Tibial artery (tissue), 4 donors: Measurements from ENCODE around the gene ALOXE3.

Experiments
- DNase-seq, 2 donors: peaks; one replicate each; pipeline ENCODE4 v3.0.0-alpha.2; 2019
- H3K27ac ChIP-seq, 2 donors: fragments of 200-600 bp; sonication (generic) in 1 of 2; 1 replicate in 1 of 2; 2 replicates in 1 of 2; pipeline ENCODE4 v1.5.1; 2018 to 2019; ENCODE audit warnings: mild to moderate bottlenecking in 1 of 2
- H3K27me3 ChIP-seq, 2 donors: fragments of 200-600 bp; sonication (generic) in 1 of 2; one replicate each; pipeline versions ENCODE4 v1.5.1 to v1.6.0; 2016 to 2019
- H3K36me3 ChIP-seq, 3 donors: fragments of 200-600 bp; sonication (generic) in 2 of 3; one replicate each; pipeline ENCODE4 v1.5.1; 2016 to 2019; ENCODE audit warnings: mild to moderate bottlenecking in 2 of 3
- H3K4me1 ChIP-seq, 4 donors: fragments of 200-600 bp; sonication (generic) in 2 of 4; 1 replicate in 3 of 4; 2 replicates in 1 of 4; pipeline ENCODE4 v1.5.1; 2016 to 2019
- H3K4me3 ChIP-seq, 2 donors: fragments of 200-600 bp; sonication (generic) in 1 of 2; 1 replicate in 1 of 2; 2 replicates in 1 of 2; pipeline ENCODE4 v1.5.1; 2018 to 2019; ENCODE audit warnings: mild to moderate bottlenecking in 2 of 2
- H3K9me3 ChIP-seq, 3 donors: fragments of 200-600 bp; sonication (generic) in 1 of 3; one replicate each; pipeline ENCODE4 v1.5.1; 2016 to 2019
- intact Hi-C: fragments of 100-400 bp; cut with DNase I; formaldehyde crosslinking; loops from one replicate; pipeline ENCODE4 v1.15.0; 2023; ENCODE audit warnings: low total_unique reads
- TF ChIP-seq, protein P1 (sequence below), 2 experiments: fragments of 200-600 bp in 1 of 2; fragments of 450-650 bp in 1 of 2; IDR thresholded peaks; one replicate each; pipeline ENCODE4 v1.5.1; 2017 to 2019; ENCODE audit warnings: antibody characterized with exemption in 2 of 2, mild to moderate bottlenecking in 1 of 2, moderate library complexity in 1 of 2

ALOXE3 gene

DNA sequence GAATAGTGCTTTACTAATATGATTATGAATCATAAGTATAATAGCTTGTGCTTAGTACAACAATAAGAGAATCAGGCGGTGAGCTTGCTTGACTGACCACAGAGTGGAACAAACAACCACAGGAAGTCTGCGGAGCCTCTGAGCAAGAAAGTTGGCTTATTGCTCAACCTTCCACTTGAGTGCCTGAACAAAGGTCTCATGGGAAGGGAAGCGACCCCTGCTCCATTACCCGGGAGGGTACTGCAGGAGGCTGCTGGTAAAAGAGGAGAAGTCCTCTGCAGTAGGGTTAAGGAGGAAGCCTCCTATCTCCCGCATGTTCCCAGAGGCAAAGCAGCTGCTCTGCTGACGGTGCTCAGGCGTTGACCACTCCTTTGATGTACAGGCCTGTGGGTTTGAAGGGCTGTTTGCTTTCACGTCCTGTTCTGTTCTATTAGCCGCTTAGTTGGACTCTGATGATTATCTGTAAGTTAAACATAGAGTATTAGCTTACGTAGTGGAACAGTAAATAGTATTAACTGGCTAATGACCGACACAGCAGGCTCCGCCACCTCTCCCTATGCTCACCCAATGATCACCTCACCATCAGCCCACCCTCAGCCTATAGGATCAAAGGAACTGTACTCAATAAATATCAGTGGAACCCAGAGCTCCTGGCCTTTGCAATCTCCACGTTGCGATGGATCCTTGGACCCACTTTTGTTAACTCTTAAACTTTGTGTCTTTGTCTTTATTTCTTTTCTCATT, 61.9 kb downstream of the ALOXE3 start:
- Histone ChIP-seq H3K4me3 (no peak overlapping the region), H3K27me3 (peaks cover 0 to 68% of the 10 kb centered on the region in 2 donors), H3K4me1 (peaks cover 0 to 4% (median 0%) of the 10 kb centered on the region in 4 donors), H3K36me3 (no peaks in the 10 kb centered on the region), H3K27ac (no peak overlapping the region), H3K9me3 (no peaks in the 10 kb centered on the region)
- DNase-seq: peak; percentile 55 to 77
- TF ChIP-seq, protein P1, sequence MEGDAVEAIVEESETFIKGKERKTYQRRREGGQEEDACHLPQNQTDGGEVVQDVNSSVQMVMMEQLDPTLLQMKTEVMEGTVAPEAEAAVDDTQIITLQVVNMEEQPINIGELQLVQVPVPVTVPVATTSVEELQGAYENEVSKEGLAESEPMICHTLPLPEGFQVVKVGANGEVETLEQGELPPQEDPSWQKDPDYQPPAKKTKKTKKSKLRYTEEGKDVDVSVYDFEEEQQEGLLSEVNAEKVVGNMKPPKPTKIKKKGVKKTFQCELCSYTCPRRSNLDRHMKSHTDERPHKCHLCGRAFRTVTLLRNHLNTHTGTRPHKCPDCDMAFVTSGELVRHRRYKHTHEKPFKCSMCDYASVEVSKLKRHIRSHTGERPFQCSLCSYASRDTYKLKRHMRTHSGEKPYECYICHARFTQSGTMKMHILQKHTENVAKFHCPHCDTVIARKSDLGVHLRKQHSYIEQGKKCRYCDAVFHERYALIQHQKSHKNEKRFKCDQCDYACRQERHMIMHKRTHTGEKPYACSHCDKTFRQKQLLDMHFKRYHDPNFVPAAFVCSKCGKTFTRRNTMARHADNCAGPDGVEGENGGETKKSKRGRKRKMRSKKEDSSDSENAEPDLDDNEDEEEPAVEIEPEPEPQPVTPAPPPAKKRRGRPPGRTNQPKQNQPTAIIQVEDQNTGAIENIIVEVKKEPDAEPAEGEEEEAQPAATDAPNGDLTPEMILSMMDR (IDR thresholded peaks at IDR 0.05): no peak
- intact Hi-C loops: no loop called here

DNA sequence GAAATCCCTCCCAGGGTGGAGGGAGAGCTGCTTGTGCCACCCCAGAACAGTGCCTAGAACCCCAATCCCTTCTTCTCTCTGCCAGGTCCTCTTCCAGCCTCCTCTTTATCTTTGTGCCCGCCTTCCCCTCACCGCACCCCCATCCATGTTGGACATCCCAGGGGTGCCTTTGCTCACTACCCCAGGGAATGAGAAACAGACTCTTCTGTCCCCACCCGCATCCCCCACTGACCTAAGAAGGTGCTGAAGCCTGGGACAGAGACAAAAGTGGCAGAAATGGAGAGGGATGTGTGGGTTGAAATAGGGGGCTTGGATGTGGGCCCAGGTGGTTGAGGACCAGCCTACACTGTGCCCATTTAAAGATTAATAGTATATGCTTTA, 62.5 kb downstream of the ALOXE3 start:
- no peak for DNase-seq
- H3K4me3 ChIP-seq: no peak overlapping the region
- intact Hi-C loops: no loop called here
- TF ChIP-seq, protein P1 (IDR thresholded peaks at IDR 0.05): no peak
- peaks cover 0 to 4% (median 0%) of the 10 kb centered on the region in 4 donors for H3K4me1 ChIP-seq
- no peaks in the 10 kb centered on the region for H3K9me3 ChIP-seq
- peaks cover 0 to 63% of the 10 kb centered on the region in 2 donors for H3K27me3 ChIP-seq
- H3K36me3 ChIP-seq: no peaks in the 10 kb centered on the region
- no peak overlapping the region for H3K27ac ChIP-seq

DNA sequence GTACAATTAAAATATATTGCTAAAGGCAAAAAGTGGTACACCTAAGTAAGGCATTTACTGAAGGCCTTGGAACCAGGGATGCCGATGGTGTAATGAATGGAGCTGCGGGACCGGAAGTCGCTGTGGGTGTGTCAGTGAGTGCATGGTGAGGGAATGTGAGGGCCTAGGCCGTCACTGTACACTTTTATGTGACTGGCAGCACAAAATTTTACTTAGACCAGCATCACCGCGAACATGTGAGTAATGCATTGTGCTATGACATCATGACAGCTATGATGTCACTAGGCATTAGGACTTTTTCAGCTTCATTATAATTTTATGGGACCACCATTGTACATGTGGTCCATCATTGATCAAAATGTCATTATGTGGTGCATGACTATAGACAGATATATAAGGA, 64.7 kb downstream of the ALOXE3 start:
- Histone ChIP-seq H3K36me3 (no peaks in the 10 kb centered on the region), H3K4me3 (no peak overlapping the region), H3K27me3 (peaks cover 0 to 45% of the 10 kb centered on the region in 2 donors), H3K4me1 (peaks cover 0 to 4% (median 0%) of the 10 kb centered on the region in 4 donors), H3K9me3 (no peaks in the 10 kb centered on the region), H3K27ac (no peak overlapping the region)
- no peak for DNase-seq
- intact Hi-C loops: no loop called here
- TF ChIP-seq, protein P1 (IDR thresholded peaks at IDR 0.05): no peak

DNA sequence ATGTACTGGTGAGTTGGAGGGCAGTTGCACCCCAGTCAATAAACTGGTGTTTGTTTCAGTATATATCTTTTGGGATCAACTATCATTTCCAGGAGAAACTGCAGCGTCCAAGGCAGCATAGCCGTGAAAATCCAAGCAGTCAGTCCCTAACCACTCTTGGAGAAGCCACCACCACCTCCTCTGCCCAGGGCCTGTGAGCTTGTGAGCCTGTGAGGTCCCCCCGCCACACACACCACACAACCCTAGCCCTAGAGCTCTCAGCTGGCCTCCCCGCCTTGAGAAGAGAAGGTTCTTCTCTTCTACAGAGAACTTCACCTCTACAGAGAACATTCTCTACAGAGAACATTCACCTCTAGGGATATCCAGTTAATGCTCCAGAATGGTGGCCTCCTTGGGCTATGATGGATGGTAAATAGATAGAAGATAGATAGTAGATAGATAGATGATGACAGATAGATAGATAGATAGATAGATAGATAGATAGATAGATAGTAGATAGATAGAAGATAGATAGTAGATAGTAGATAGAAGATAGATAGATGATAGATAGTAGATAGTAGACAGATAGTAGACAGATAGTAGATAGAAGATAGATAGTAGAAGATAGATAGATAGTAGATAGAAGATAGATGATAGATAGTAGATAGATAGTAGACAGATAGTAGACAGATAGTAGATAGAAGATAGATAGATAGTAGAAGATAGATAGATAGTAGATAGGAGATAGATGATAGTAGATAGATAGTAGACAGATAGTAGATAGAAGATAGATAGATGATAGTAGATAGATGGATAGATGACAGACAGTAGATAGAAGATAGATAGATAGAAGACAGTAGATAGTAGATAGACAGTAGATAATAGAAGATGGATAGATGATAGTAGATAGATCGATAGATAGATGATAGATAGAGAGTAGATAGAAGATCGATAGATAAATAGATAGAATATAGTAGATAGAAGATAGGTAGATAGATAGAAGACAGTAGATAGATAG, 65.8 kb downstream of the ALOXE3 start:
- Histone ChIP-seq H3K27me3 (peaks cover 0 to 46% of the 10 kb centered on the region in 2 donors), H3K4me1 (no peaks in the 10 kb centered on the region), H3K27ac (no peak overlapping the region), H3K36me3 (no peaks in the 10 kb centered on the region), H3K9me3 (no peaks in the 10 kb centered on the region), H3K4me3 (no peak overlapping the region)
- intact Hi-C loops: no loop called here
- TF ChIP-seq, protein P1 (IDR thresholded peaks at IDR 0.05): no peak
- DNase-seq: no peak

DNA sequence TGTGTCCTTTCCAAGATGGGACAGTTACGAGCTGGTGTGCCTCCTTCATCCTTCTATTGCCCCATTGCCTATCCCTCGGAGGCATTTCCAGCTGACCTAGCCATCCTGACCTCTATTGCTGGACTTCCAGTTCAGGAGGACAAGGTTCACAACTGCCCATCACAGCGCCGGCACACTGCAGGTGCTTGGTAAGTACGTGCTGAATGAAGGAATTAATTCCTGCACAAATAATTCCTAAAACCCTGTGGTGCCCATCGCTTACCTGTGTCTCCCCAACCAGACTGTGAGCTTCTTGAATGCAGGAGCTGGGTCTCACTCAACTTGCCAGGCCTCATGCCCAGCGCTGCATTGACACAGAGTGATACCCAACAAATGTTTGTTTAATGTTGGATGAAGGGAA, 66.5 kb downstream of the ALOXE3 start:
- intact Hi-C loops: no loop called here
- Histone ChIP-seq H3K27me3 (peaks cover 0 to 48% of the 10 kb centered on the region in 2 donors), H3K4me3 (no peak overlapping the region), H3K9me3 (no peaks in the 10 kb centered on the region), H3K4me1 (no peaks in the 10 kb centered on the region), H3K36me3 (no peaks in the 10 kb centered on the region), H3K27ac (no peak overlapping the region)
- DNase-seq: peak in 1 of 2 donors; percentile 57
- TF ChIP-seq, protein P1 (IDR thresholded peaks at IDR 0.05): no peak
